K562 (cell line): ENCODE data around the gene BCAR3. TPM values are rescaled to one million over a fixed set of nuclear protein-coding genes. Genes with fewer than 3 reads are reported as not detected.

Experiments
- ATAC-seq: fragments of 200-7000 bp; cut with Tn5 transposase; 3 replicates; pipeline ENCODE4 v1.9.1; 2020; ENCODE audit warnings: moderate library complexity
- BruUV-seq: library from RNA; stranded (reverse); fragments of 400-500 nt; replicated peaks from 2 replicates; lab custom pipeline; 2021; lab: Mats Ljungman, UMichigan
- CTCF ChIA-PET: fragments of 300-600 bp; formaldehyde crosslinking; extraction: SDS; loops from one replicate; lab custom pipeline; 2021; ENCODE audit warnings: low intra/inter-chr PET ratio; lab: Yijun Ruan, JAX
- POLR2A ChIA-PET: fragments of 300-600, 350-650 bp; sonication (Branson Sonifier 250); formaldehyde crosslinking; extraction: SDS; loops from one replicate; lab custom pipeline; 2021; ENCODE audit warnings: antibody characterized with exemption, inconsistent platforms; lab: Yijun Ruan, JAX
- DNase-seq, 4 experiments: peaks; one replicate each; pipeline versions ENCODE4 v3.0.0 to v3.0.0-alpha.2; 2011 to 2018; ENCODE audit warnings: low spot score in 3 of 4, mixed read lengths in 3 of 4; ENCODE audit errors: extremely low read depth in 1 of 4
- FAIRE-seq: peaks from 2 replicates; lab custom pipeline; 2011; peaks lifted over from hg19 to GRCh38; lab: Jason Lieb, UNC
- H2AFZ ChIP-seq: 2 replicates; pipeline ENCODE4 v1.6.0; 2011; ENCODE audit warnings: low read depth, low read length, control low read depth, inconsistent platforms
- H3K27ac ChIP-seq: fragments of 200-600 bp; 3 replicates; pipeline ENCODE4 v1.8.0; 2011; ENCODE audit warnings: low read depth, mild to moderate bottlenecking, control low read depth, inconsistent platforms, low read length, moderate library complexity, mixed read lengths; ENCODE audit errors: extremely low read depth
- H3K27me3 ChIP-seq, 2 experiments: fragments of 300-600 bp in 1 of 2; 2 replicates in 1 of 2; 3 replicates in 1 of 2; pipeline versions ENCODE4 v1.6.0 to v1.8.0; 2011; ENCODE audit warnings: inconsistent platforms in 2 of 2, low read length in 2 of 2, mild to moderate bottlenecking in 1 of 2, mixed read lengths in 1 of 2, moderate library complexity in 1 of 2; ENCODE audit not compliant: control insufficient read depth in 2 of 2, insufficient read depth in 2 of 2
- H3K36me3 ChIP-seq: fragments of 300-600 bp; 3 replicates; pipeline ENCODE4 v1.8.0; 2011; ENCODE audit warnings: mild to moderate bottlenecking, low read length, inconsistent platforms; ENCODE audit not compliant: control insufficient read depth, insufficient read depth
- H3K4me1 ChIP-seq, 2 experiments: fragments of 200-600 bp in 1 of 2; replicated peaks in 1 of 2; 2 replicates in 1 of 2; 3 replicates in 1 of 2; pipeline versions ENCODE4 v1.5.1 to v1.8.0; 2011; ENCODE audit warnings: inconsistent platforms in 2 of 2, low read length in 2 of 2, mild to moderate bottlenecking in 1 of 2, mixed read lengths in 1 of 2, moderate library complexity in 1 of 2; ENCODE audit not compliant: control insufficient read depth in 2 of 2, insufficient read depth in 2 of 2
- H3K4me2 ChIP-seq: 2 replicates; pipeline ENCODE4 v1.6.1; 2011; ENCODE audit warnings: low read length, control low read depth, inconsistent platforms, mixed read lengths; ENCODE audit not compliant: insufficient read depth
- H3K4me3 ChIP-seq: fragments of 200-600 bp; sonication (generic), shearing (Covaris generic); 2 replicates; pipeline ENCODE4 v1.5.1; 2016; ENCODE audit warnings: control low read depth, inconsistent platforms
- H3K79me2 ChIP-seq: fragments of 200-600 bp; 3 replicates; pipeline ENCODE4 v1.8.0; 2011; ENCODE audit warnings: low read length, inconsistent platforms; ENCODE audit not compliant: control insufficient read depth, insufficient read depth
- H3K9ac ChIP-seq, 2 experiments: 2 replicates each; pipeline versions ENCODE4 v1.6.0 to v1.6.1; 2011; ENCODE audit warnings: low read depth in 2 of 2, low read length in 2 of 2, control low read depth in 1 of 2, inconsistent platforms in 1 of 2, mild to moderate bottlenecking in 1 of 2, mixed read lengths in 1 of 2; ENCODE audit not compliant: insufficient read depth in 1 of 2
- H3K9me1 ChIP-seq: one replicate; pipeline ENCODE4 v1.6.0; 2011; ENCODE audit warnings: inconsistent platforms, mild to moderate bottlenecking, low read length, moderate library complexity; ENCODE audit not compliant: control insufficient read depth, insufficient read depth
- H3K9me3 ChIP-seq: replicated peaks from 2 replicates; pipeline ENCODE4 v1.5.1; 2011; ENCODE audit warnings: low read depth, low read length, inconsistent platforms; ENCODE audit not compliant: control insufficient read depth, insufficient read depth
- H4K20me1 ChIP-seq: replicated peaks from 2 replicates; pipeline ENCODE4 v1.6.1; 2011; ENCODE audit warnings: low read length, inconsistent platforms, mixed read lengths; ENCODE audit not compliant: control insufficient read depth, insufficient read depth
- NFYB ChIP-seq: IDR thresholded peaks from 2 replicates; pipeline ENCODE4 v1.6.1; 2011; ENCODE audit warnings: mild to moderate bottlenecking, moderate library complexity; ENCODE audit not compliant: insufficient read length; ENCODE audit errors: extremely low read depth
- SREBF2 ChIP-seq: sonication (generic); formaldehyde crosslinking; IDR thresholded peaks from 2 replicates; pipeline ENCODE4 v1.4.0; 2020; ENCODE audit warnings: mild to moderate bottlenecking, missing genetic modification reagents
- WGBS: fragments of 100-300 bp; shearing (Covaris generic); methylation state at CpG from one replicate; pipeline ENCODE4 v1.1.6; 2016; ENCODE audit warnings: low coverage, mixed read lengths; ENCODE audit not compliant: insufficient coverage; ENCODE audit errors: missing lambda C conversion rate; 5-methylcytosine and 5-hydroxymethylcytosine counted together
- in situ Hi-C: fragments of 300-500 bp; cut with MboI; formaldehyde crosslinking; loops from 4 replicates; pipeline ENCODE4 v1.15.0; 2018; ENCODE audit warnings: inconsistent platforms, mixed read lengths
- intact Hi-C: fragments of 100-400 bp; cut with micrococcal nuclease; formaldehyde crosslinking; loops from 2 replicates; pipeline ENCODE4 v1.14.2; 2022
- polyA plus RNA-seq, 8 experiments: library from polyadenylated mRNA; depleted of rRNA in 4 of 8; stranded (reverse) in 5 of 8; unstranded in 3 of 8; fragments of >200 nt; fragmentation: Nextera tagmentation in 2 of 8; fragmentation: Illumina TruSeq in 1 of 8; extraction: Ambion mirVana in 2 of 8; extraction: Trizol in 1 of 8; gene quantifications; 2 replicates each; pipeline versions ENCODE4 v1.2.1 to v1.2.3, GENCODE V29; 2011 to 2014; ENCODE audit warnings: inconsistent platforms in 1 of 8, missing spikeins in 1 of 8
- total RNA-seq, 7 experiments: library from RNA; depleted of rRNA in 6 of 7; stranded (reverse); fragments of >200 nt in 6 of 7; fragmentation: Illumina TruSeq in 2 of 7; extraction: Trizol in 2 of 7; gene quantifications; 2 replicates each; pipeline versions ENCODE4 v1.2.1 to v1.2.3, GENCODE V29; 2011 to 2021; ENCODE audit warnings: low replicate concordance in 1 of 7

The BCAR3 gene
- total and polyA plus RNA-seq, 9 of the 15 experiments (the other 6 are each of a cell fraction or from before 2014, with no cell fraction given) = 1.8 to 6.3 (median 3.8) TPM

DNA sequence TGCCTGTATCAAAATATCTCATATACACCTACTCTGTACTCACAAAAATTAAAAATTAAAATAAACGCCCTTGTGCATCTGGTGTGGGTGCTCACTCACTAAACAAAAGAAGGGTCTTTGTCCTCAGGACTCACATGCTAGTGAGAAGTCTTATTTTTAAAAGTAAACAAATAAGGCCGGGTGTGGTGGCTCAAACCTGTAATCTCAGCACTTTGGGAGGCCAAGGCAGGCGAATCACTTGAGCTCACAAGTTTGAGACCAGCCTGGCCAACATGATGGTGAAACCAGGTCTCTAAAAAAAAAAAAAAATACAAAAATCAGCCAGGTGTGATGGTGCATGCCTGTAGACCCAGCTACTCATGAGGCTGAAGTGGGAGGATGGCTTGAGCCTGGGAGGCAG is 51.5 kb downstream of the BCAR3 start:
- H3K27ac ChIP-seq = no peak overlapping the region
- no peak for ATAC-seq
- 22% methylated on average over 3 of the region's 3 CpGs for WGBS
- H3K9me3 ChIP-seq = no peaks in the 10 kb centered on the region
- H3K4me2 ChIP-seq = no peak overlapping the region
- no peaks in the 10 kb centered on the region for H4K20me1 ChIP-seq
- H3K4me3 ChIP-seq = no peak overlapping the region
- H3K36me3 ChIP-seq = no peaks in the 10 kb centered on the region
- H3K27me3 ChIP-seq = no peaks in the 10 kb centered on the region
- H3K9me1 ChIP-seq = no peaks in the 10 kb centered on the region
- no peak for DNase-seq
- H3K4me1 ChIP-seq = no peaks in the 10 kb centered on the region
- ChIA-PET CTCF (interaction anchor here (0.6 to 2.9 kb wide), 9 partner anchors 49 to 706 kb away, joined by 3 to 41 read pairs (median 4); no protein-coding TSS in a partner anchor), POLR2A (interaction anchor here (0.6 to 2.4 kb wide), 4 partner anchors 64 to 215 kb away, joined by 3 to 11 read pairs (median 5); no protein-coding TSS in a partner anchor)
- no peak for FAIRE-seq
- no peaks in the 10 kb centered on the region for H3K79me2 ChIP-seq
- no peak overlapping the region for H3K9ac ChIP-seq
- no TSS peak for BruUV-seq
- intact Hi-C loops (no loop called here), in situ Hi-C loops (loop anchor here (10.0 kb wide), 1 partner anchor 105 kb away; no protein-coding TSS in a partner anchor)
- TF ChIP-seq NFYB = no peak
- TF ChIP-seq SREBF2 = no peak
- H2AFZ ChIP-seq = no peak overlapping the region
